GM12878 (cell line): ENCODE results near the gene HEATR3. TPM values are rescaled to one million over a fixed set of nuclear protein-coding genes. Genes with fewer than 3 reads are reported as not detected.

Experiments
- ATAC-seq: fragments of 200-7000 bp; cut with Tn5 transposase; 3 replicates; pipeline ENCODE4 v1.9.1; 2020; ENCODE audit warnings: mild to moderate bottlenecking, moderate library complexity
- BruUV-seq: library from RNA; stranded (reverse); fragments of 400-500 nt; replicated peaks from 2 replicates; lab custom pipeline; 2021; lab: Mats Ljungman, UMichigan
- CTCF ChIA-PET: fragments of 300-600 bp; sonication (Branson Sonifier 250); formaldehyde crosslinking; extraction: SDS; loops from one replicate; lab custom pipeline; 2021; ENCODE audit warnings: inconsistent platforms; lab: Yijun Ruan, JAX
- POLR2A ChIA-PET: fragments of 350-600 bp; formaldehyde crosslinking; extraction: SDS; loops from one replicate; lab custom pipeline; 2021; ENCODE audit warnings: inconsistent platforms; lab: Charles Lee
- RAD21 ChIA-PET: fragments of 300-600 bp; sonication (Branson Sonifier 250); formaldehyde crosslinking; loops from one replicate; lab custom pipeline; 2023; ENCODE audit warnings: antibody characterized with exemption; ENCODE audit not compliant: unreplicated experiment; lab: Charles Lee
- SMC1A ChIA-PET: fragments of 300-600 bp; sonication (Branson Sonifier 250); formaldehyde crosslinking; loops from one replicate; lab custom pipeline; 2023; ENCODE audit not compliant: unreplicated experiment, uncharacterized antibody; lab: Charles Lee
- DNase-seq: peaks from one replicate; pipeline ENCODE4 v3.0.0-alpha.2; 2011; ENCODE audit warnings: low read depth, low spot score
- FAIRE-seq: peaks from 3 replicates; lab custom pipeline; 2011; peaks lifted over from hg19 to GRCh38; lab: Jason Lieb, UNC
- H2AFZ ChIP-seq: 2 replicates; pipeline ENCODE4 v1.6.0; 2011; ENCODE audit warnings: low read depth, low read length, control low read depth; ENCODE audit not compliant: control insufficient read depth
- H3K27ac ChIP-seq: 2 replicates; pipeline ENCODE4 v1.5.1; 2011; ENCODE audit warnings: control low read depth; ENCODE audit not compliant: control insufficient read depth, insufficient read depth
- H3K27me3 ChIP-seq, 2 experiments: replicated peaks in 1 of 2; 2 replicates each; pipeline versions ENCODE4 v1.6.0 to v1.6.1; 2011; ENCODE audit warnings: low read length in 1 of 2; ENCODE audit not compliant: control insufficient read depth in 2 of 2, insufficient read depth in 2 of 2
- H3K36me3 ChIP-seq, 2 experiments: 2 replicates each; pipeline ENCODE4 v1.5.1; 2011; ENCODE audit warnings: low read length in 1 of 2; ENCODE audit not compliant: control insufficient read depth in 2 of 2, insufficient read depth in 2 of 2
- H3K4me1 ChIP-seq: 2 replicates; pipeline ENCODE4 v1.6.1; 2011; ENCODE audit warnings: mild to moderate bottlenecking, low read length, moderate library complexity, mixed read lengths; ENCODE audit not compliant: control insufficient read depth, insufficient read depth
- H3K4me2 ChIP-seq: 2 replicates; pipeline ENCODE4 v1.6.0; 2011; ENCODE audit warnings: control low read depth; ENCODE audit not compliant: control insufficient read depth, insufficient read depth
- H3K4me3 ChIP-seq: fragments of 200-600 bp; sonication (generic); 2 replicates; pipeline ENCODE4 v1.5.1; 2016
- H3K79me2 ChIP-seq: 2 replicates; pipeline ENCODE4 v1.6.0; 2011; ENCODE audit warnings: low read length; ENCODE audit not compliant: control insufficient read depth, insufficient read depth
- H3K9ac ChIP-seq: 2 replicates; pipeline ENCODE4 v1.8.0; 2011; ENCODE audit warnings: low read length, control low read depth, mixed read lengths; ENCODE audit not compliant: control insufficient read depth, insufficient read depth
- H3K9me3 ChIP-seq: replicated peaks from 3 replicates; pipeline ENCODE4 v1.5.1; 2011; ENCODE audit warnings: mild to moderate bottlenecking, low read length; ENCODE audit not compliant: control insufficient read depth, insufficient read depth
- H4K20me1 ChIP-seq: 2 replicates; pipeline ENCODE4 v1.6.0; 2011; ENCODE audit not compliant: control insufficient read depth, insufficient read depth
- BRCA1 ChIP-seq: IDR thresholded peaks from 2 replicates; pipeline ENCODE4 v1.6.1; 2011; ENCODE audit warnings: low read depth, low read length, improper control_type of control experiment
- CBFB ChIP-seq: IDR thresholded peaks from 2 replicates; pipeline ENCODE4 v1.6.1; 2016; ENCODE audit warnings: antibody characterized with exemption, low read depth
- CBX3 ChIP-seq: fragments of 200-600 bp; sonication (generic); IDR thresholded peaks from 2 replicates; pipeline ENCODE4 v1.6.1; 2016; ENCODE audit warnings: low read depth, borderline replicate concordance
- DPF2 ChIP-seq: fragments of 450-650 bp; IDR thresholded peaks from 2 replicates; pipeline ENCODE4 v1.6.1; 2017; ENCODE audit warnings: mild to moderate bottlenecking
- FOS ChIP-seq: IDR thresholded peaks from 3 replicates; pipeline ENCODE4 v1.6.1; 2011; ENCODE audit warnings: borderline replicate concordance; ENCODE audit not compliant: insufficient read length; ENCODE audit errors: extremely low read depth
- GABPA ChIP-seq: IDR thresholded peaks from 2 replicates; pipeline ENCODE4 v1.6.1; 2014; ENCODE audit warnings: antibody characterized with exemption, low read depth, mild to moderate bottlenecking, inconsistent platforms
- GATAD2B ChIP-seq: fragments of 450-650 bp; conservative IDR thresholded peaks from 2 replicates; pipeline ENCODE4 v1.6.1; 2017; ENCODE audit warnings: low read depth, mild to moderate bottlenecking, moderate library complexity
- NFYB ChIP-seq: IDR thresholded peaks from 2 replicates; pipeline ENCODE4 v1.6.1; 2011; ENCODE audit warnings: low read depth, mild to moderate bottlenecking, low read length, improper control_type of control experiment, moderate library complexity; ENCODE audit not compliant: insufficient read depth
- ZBED1 ChIP-seq: IDR thresholded peaks from 2 replicates; pipeline ENCODE4 v1.6.1; 2016; ENCODE audit warnings: borderline replicate concordance
- WGBS: methylation state at CpG from one replicate; pipeline ENCODE4 v1.1.6; 2016; ENCODE audit warnings: low lambda C conversion rate; ENCODE audit not compliant: insufficient replicate concordance, insufficient coverage; ENCODE audit errors: missing lambda C conversion rate; 5-methylcytosine and 5-hydroxymethylcytosine counted together
- in situ Hi-C: fragments of 300-500 bp; cut with MboI; formaldehyde crosslinking; loops from 9 replicates; pipeline ENCODE4 v1.14.3; 2018; ENCODE audit warnings: mixed read lengths
- intact Hi-C: fragments of 100-400 bp; cut with micrococcal nuclease; formaldehyde crosslinking; loops from one replicate; pipeline ENCODE4 v1.14.2; 2022; ENCODE audit not compliant: unreplicated experiment
- polyA plus RNA-seq, 11 experiments: library from polyadenylated mRNA; depleted of rRNA in 4 of 11; unstranded in 6 of 11; stranded (reverse) in 5 of 11; fragments of >200 nt; fragmentation: Nextera tagmentation in 4 of 11; fragmentation: Illumina TruSeq in 1 of 11; extraction: Ambion mirVana in 4 of 11; extraction: Trizol in 1 of 11; gene quantifications; 1 replicate in 1 of 11; 2 replicates in 10 of 11; pipeline versions ENCODE4 v1.2.1 to v1.2.3, GENCODE V29; 2011 to 2016; ENCODE audit warnings: inconsistent platforms in 2 of 11, missing spikeins in 2 of 11, low read depth in 1 of 11
- total RNA-seq, 4 experiments: library from RNA; depleted of rRNA in 3 of 4; stranded (reverse); fragments of >200 nt in 3 of 4; fragmentation: Illumina TruSeq in 1 of 4; extraction: Trizol in 1 of 4; gene quantifications; 2 replicates each; pipeline versions ENCODE4 v1.2.1 to v1.2.3, GENCODE V29; 2013 to 2021
- TF ChIP-seq, protein P1 (sequence below), 3 experiments: IDR thresholded peaks in 2 of 3; conservative IDR thresholded peaks in 1 of 3; 2 replicates each; pipeline ENCODE4 v1.5.1; 2011; ENCODE audit warnings: low read depth in 3 of 3, low read length in 3 of 3, mild to moderate bottlenecking in 3 of 3, control low read depth in 2 of 3, moderate library complexity in 2 of 3, inconsistent platforms in 1 of 3, mixed read lengths in 1 of 3; ENCODE audit not compliant: control insufficient read depth in 2 of 3, insufficient read depth in 1 of 3; ENCODE audit errors: extremely low read depth in 1 of 3
- TF ChIP-seq, protein P2 (sequence below): IDR thresholded peaks from 2 replicates; pipeline ENCODE4 v1.6.1; 2011; ENCODE audit warnings: low read depth, low read length, improper control_type of control experiment, borderline replicate concordance
- TF ChIP-seq, protein P3 (sequence below): fragments of 450-650 bp; IDR thresholded peaks from 2 replicates; pipeline ENCODE4 v1.6.1; 2017; ENCODE audit warnings: antibody characterized with exemption, mild to moderate bottlenecking, moderate library complexity

Gene HEATR3
- total and polyA plus RNA-seq, 10 of the 15 experiments (the other 5 are each of a cell fraction or from before 2014, with no cell fraction given): 1.5 to 30.0 (median 17.7) TPM

DNA sequence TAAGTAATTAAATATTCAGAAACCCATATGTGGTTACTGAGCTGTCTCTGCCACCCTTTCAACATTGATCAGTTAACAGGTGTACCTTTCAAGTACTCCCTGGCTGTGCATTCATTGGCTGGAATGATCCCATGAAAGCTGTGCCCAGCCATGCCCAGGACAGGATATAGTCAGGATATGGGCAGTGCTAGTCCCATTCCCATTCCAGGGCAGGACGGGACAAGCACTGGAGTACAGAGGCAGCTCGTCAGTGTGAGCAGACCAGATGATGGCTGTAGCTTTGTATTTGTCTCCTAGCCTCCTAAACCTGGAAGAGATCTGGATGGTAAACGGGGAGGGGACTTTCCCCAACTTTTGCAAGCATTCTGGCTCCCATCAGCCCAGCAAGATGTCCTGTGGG, 22.5 kb downstream of the HEATR3 start:
- RAD21 ChIA-PET: no interaction called here
- no peak for FAIRE-seq
- CTCF ChIA-PET: interaction anchor here (1.6 kb wide), 1 partner anchor 20 kb away, joined by 5 read pairs; no protein-coding TSS in a partner anchor

DNA sequence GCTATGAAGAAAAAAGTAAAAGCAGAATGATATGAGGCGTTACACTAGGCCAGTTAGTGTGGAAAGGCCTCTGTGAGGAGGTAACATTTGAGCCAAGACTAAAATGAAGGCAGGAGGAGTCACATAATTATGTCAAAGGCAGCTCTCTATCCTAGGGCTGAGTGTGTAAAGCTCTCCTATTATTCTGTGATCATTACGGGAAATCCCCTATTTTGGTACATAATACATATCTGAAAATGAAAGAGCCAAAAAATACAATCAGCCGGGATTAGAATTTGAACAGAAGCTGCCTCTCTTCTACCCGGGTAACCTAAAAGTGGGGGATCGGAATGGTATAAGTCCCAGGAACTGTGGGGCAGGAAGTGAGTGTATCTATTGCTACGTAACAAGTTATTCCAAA, 27.1 kb downstream of the HEATR3 start:
- CTCF ChIA-PET: interaction anchor here (0.8 to 2.0 kb wide), 5 partner anchors 9 to 120 kb away, joined by 3 to 5 read pairs (median 4); partner anchors contain the start of gene CNEP1R1
- RAD21 ChIA-PET: interaction anchor here (1.4 kb wide), 1 partner anchor 120 kb away, joined by 3 read pairs; no protein-coding TSS in a partner anchor
- FAIRE-seq: no peak
- Histone ChIP-seq H3K9ac (no peak overlapping the region), H3K79me2 (no peaks in the 10 kb centered on the region), H3K9me3 (no peaks in the 10 kb centered on the region), H3K27me3 (no peaks in the 10 kb centered on the region), H2AFZ (no peak overlapping the region), H4K20me1 (no peaks in the 10 kb centered on the region; the same call in 1 of the 2 replicates), H3K36me3 (peaks cover 3 to 6% of the 10 kb centered on the region in 2 experiments; a peak in 3 of 4 replicates), H3K27ac (no peak overlapping the region), H3K4me1 (peaks cover 3% of the 10 kb centered on the region; the same call in 1 of the 2 replicates), H3K4me2 (no peak overlapping the region), H3K4me3 (no peak overlapping the region)
- POLR2A ChIA-PET: no interaction called here
- 99% methylated on average over 6 of the region's 6 CpGs for WGBS
- no peak for DNase-seq
- intact Hi-C loops: no loop called here
- no peak for TF ChIP-seq ZBED1
- TF ChIP-seq, protein P1, sequence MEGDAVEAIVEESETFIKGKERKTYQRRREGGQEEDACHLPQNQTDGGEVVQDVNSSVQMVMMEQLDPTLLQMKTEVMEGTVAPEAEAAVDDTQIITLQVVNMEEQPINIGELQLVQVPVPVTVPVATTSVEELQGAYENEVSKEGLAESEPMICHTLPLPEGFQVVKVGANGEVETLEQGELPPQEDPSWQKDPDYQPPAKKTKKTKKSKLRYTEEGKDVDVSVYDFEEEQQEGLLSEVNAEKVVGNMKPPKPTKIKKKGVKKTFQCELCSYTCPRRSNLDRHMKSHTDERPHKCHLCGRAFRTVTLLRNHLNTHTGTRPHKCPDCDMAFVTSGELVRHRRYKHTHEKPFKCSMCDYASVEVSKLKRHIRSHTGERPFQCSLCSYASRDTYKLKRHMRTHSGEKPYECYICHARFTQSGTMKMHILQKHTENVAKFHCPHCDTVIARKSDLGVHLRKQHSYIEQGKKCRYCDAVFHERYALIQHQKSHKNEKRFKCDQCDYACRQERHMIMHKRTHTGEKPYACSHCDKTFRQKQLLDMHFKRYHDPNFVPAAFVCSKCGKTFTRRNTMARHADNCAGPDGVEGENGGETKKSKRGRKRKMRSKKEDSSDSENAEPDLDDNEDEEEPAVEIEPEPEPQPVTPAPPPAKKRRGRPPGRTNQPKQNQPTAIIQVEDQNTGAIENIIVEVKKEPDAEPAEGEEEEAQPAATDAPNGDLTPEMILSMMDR (IDR thresholded peaks at IDR 0.05 in 2 of 3, conservative IDR thresholded peaks at IDR 0.05 in 1 of 3; ENCODE audit: control insufficient read depth in 2 of 3, extremely low read depth in 1 of 3, insufficient read depth in 1 of 3, low read depth in 3 of 3, low read length in 3 of 3): no peak
- no peak for TF ChIP-seq NFYB
- TF ChIP-seq, protein P2, sequence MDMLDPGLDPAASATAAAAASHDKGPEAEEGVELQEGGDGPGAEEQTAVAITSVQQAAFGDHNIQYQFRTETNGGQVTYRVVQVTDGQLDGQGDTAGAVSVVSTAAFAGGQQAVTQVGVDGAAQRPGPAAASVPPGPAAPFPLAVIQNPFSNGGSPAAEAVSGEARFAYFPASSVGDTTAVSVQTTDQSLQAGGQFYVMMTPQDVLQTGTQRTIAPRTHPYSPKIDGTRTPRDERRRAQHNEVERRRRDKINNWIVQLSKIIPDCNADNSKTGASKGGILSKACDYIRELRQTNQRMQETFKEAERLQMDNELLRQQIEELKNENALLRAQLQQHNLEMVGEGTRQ: no peak
- TF ChIP-seq DPF2: no peak
- TF ChIP-seq BRCA1: no peak
- TF ChIP-seq, protein P3, sequence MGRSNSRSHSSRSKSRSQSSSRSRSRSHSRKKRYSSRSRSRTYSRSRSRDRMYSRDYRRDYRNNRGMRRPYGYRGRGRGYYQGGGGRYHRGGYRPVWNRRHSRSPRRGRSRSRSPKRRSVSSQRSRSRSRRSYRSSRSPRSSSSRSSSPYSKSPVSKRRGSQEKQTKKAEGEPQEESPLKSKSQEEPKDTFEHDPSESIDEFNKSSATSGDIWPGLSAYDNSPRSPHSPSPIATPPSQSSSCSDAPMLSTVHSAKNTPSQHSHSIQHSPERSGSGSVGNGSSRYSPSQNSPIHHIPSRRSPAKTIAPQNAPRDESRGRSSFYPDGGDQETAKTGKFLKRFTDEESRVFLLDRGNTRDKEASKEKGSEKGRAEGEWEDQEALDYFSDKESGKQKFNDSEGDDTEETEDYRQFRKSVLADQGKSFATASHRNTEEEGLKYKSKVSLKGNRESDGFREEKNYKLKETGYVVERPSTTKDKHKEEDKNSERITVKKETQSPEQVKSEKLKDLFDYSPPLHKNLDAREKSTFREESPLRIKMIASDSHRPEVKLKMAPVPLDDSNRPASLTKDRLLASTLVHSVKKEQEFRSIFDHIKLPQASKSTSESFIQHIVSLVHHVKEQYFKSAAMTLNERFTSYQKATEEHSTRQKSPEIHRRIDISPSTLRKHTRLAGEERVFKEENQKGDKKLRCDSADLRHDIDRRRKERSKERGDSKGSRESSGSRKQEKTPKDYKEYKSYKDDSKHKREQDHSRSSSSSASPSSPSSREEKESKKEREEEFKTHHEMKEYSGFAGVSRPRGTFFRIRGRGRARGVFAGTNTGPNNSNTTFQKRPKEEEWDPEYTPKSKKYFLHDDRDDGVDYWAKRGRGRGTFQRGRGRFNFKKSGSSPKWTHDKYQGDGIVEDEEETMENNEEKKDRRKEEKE: no peak
- TF ChIP-seq CBFB: no peak
- SMC1A ChIA-PET: interaction anchor here (1.1 to 1.6 kb wide), 4 partner anchors 21 to 118 kb away, joined by 4 to 10 read pairs (median 6); no protein-coding TSS in a partner anchor
- BruUV-seq: no TSS peak
- ATAC-seq: no peak
- in situ Hi-C loops: no loop called here

More for the DNA sequence above, 22.5 kb downstream of the HEATR3 start:
- TF ChIP-seq GABPA (no peak), FOS (no peak), GATAD2B (no peak), CBX3 (no peak)
- Histone ChIP-seq H3K4me2 (no peak overlapping the region), H4K20me1 (no peaks in the 10 kb centered on the region; the same call in 1 of the 2 replicates), H3K9ac (no peak overlapping the region), H3K4me3 (no peak overlapping the region), H2AFZ (no peak overlapping the region), H3K79me2 (no peaks in the 10 kb centered on the region), H3K9me3 (no peaks in the 10 kb centered on the region), H3K27me3 (no peaks in the 10 kb centered on the region), H3K27ac (no peak overlapping the region), H3K36me3 (peaks cover 6 to 22% of the 10 kb centered on the region in 2 experiments; a peak in 3 of 4 replicates), H3K4me1 (no peaks in the 10 kb centered on the region; the same call in 1 of the 2 replicates)
- in situ Hi-C loops: no loop called here
- WGBS: 96% methylated on average over 3 of the region's 3 CpGs
- POLR2A ChIA-PET: interaction anchor here (0.8 kb wide), 1 partner anchor 11 kb away, joined by 3 read pairs; no protein-coding TSS in a partner anchor
- no TSS peak for BruUV-seq
- no peak for DNase-seq
- SMC1A ChIA-PET: interaction anchor here (1.5 kb wide), 1 partner anchor 122 kb away, joined by 5 read pairs; no protein-coding TSS in a partner anchor
- intact Hi-C loops: no loop called here
- ATAC-seq: no peak
